Transverse colon (tissue), 3 donors: ENCODE measurements around the gene DRD3.

Experiments
- CTCF ChIP-seq, 5 experiments: fragments of 200-600 bp in 3 of 5; fragments of 450-650 bp in 2 of 5; sonication (generic) in 3 of 5; IDR thresholded peaks; 1 replicate in 2 of 5; 2 replicates in 3 of 5; pipeline ENCODE4 v1.5.1; 2016 to 2017; ENCODE audit warnings: antibody characterized with exemption in 5 of 5, inconsistent platforms in 3 of 5, mild to moderate bottlenecking in 2 of 5, moderate library complexity in 1 of 5
- EP300 ChIP-seq: sonication (generic); formaldehyde crosslinking; IDR thresholded peaks from one replicate; pipeline ENCODE4 v1.6.1; 2017; ENCODE audit warnings: antibody characterized with exemption, low read depth
- POLR2A ChIP-seq: fragments of 450-650 bp; IDR thresholded peaks from one replicate; pipeline ENCODE4 v1.6.1; 2016; ENCODE audit warnings: antibody characterized with exemption, mild to moderate bottlenecking, moderate library complexity

- TF ChIP-seq EP300 (no peak), POLR2A (no peak), CTCF (IDR thresholded peaks at IDR 0.05) (no peak)
Observed at GRCh38 chr3:114176890-114177289, 2.0 kb downstream of the DRD3 start.
